Measurements from ENCODE around the gene ELOVL4. TPM values are rescaled to one million over a fixed set of nuclear protein-coding genes. Genes with fewer than 3 reads are reported as not detected.
A peak's percentile ranks its signal among the peaks of the same experiment; 100 is the strongest.

Gene ELOVL4
- total RNA-seq, 1 experiment from 2014 or later = 6.2 TPM

DNA sequence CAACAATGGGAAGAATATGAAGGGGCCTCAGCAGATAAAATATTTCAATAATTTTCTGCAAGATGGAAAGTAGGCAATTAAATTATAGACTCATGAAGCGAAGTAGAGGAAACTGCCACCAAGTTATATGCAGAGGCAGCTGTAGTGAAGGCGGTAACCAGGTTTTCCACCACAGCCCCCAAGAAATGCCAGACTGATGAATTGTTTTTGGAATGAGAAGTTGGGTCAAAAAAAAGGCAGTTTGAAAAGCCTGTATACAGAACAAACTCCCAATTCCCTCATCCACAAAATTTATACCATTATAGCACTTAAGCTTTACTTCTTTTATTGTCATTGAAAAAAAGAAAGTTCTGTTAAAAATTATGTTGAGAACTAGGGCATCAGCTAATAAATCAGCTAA is 45.3 kb downstream of the ELOVL4 start:
- no peaks in the 10 kb centered on the region for H3K4me1 Mint-ChIP-seq (ENCODE audit: insufficient read depth, unreplicated experiment)
- ChIA-PET POLR2A (interaction anchor here (0.7 to 1.1 kb wide), 2 partner anchors 9 to 29 kb away, joined by 4 to 5 read pairs; no protein-coding TSS in a partner anchor), CTCF (interaction anchor here (0.6 to 1.9 kb wide), 3 partner anchors 33 to 218 kb away, joined by 3 to 8 read pairs (median 4); no protein-coding TSS in a partner anchor)
- TF ChIP-seq, protein P1, sequence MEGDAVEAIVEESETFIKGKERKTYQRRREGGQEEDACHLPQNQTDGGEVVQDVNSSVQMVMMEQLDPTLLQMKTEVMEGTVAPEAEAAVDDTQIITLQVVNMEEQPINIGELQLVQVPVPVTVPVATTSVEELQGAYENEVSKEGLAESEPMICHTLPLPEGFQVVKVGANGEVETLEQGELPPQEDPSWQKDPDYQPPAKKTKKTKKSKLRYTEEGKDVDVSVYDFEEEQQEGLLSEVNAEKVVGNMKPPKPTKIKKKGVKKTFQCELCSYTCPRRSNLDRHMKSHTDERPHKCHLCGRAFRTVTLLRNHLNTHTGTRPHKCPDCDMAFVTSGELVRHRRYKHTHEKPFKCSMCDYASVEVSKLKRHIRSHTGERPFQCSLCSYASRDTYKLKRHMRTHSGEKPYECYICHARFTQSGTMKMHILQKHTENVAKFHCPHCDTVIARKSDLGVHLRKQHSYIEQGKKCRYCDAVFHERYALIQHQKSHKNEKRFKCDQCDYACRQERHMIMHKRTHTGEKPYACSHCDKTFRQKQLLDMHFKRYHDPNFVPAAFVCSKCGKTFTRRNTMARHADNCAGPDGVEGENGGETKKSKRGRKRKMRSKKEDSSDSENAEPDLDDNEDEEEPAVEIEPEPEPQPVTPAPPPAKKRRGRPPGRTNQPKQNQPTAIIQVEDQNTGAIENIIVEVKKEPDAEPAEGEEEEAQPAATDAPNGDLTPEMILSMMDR (IDR thresholded peaks at IDR 0.05; ENCODE audit: unreplicated experiment) = no peak
- H3K36me3 Mint-ChIP-seq (ENCODE audit: insufficient read depth, unreplicated experiment) = no peaks in the 10 kb centered on the region
- intact Hi-C loops (cut with micrococcal nuclease) = no loop called here
- no TSS peak for BruUV-seq (replicated peaks)
- no peaks in the 10 kb centered on the region for H3K27me3 Mint-ChIP-seq (ENCODE audit: insufficient read depth, unreplicated experiment)
- H3K4me3 Mint-ChIP-seq (ENCODE audit: unreplicated experiment) = no peak overlapping the region
- DNase-seq (ENCODE audit: unreplicated experiment) = no peak
- no peaks in the 10 kb centered on the region for H3K9me3 Mint-ChIP-seq (ENCODE audit: unreplicated experiment)
- no peak overlapping the region for H3K27ac Mint-ChIP-seq (ENCODE audit: low read depth, unreplicated experiment)

DNA sequence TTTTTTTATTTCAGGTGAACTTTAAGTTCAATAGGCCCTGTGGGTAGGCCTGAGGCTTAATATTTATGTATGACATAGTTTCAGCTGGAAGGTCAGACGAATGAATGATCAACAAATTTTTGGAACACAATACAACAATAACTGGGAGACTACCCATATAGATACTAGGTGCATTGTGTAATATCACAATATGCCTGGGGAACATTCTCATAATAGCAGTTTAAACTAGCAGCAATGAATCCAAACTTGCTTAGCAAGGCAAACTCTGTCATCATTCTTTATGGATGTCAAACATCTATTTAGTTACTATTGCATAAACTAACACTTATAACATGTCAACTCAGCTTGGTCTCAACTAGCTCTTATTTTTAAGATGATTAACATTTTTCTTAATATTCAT is 49.3 kb downstream of the ELOVL4 start:
- peaks cover 23% of the 10 kb centered on the region for H3K4me1 Mint-ChIP-seq (ENCODE audit: insufficient read depth, unreplicated experiment)
- BruUV-seq (replicated peaks) = no TSS peak
- H3K27ac Mint-ChIP-seq (ENCODE audit: low read depth, unreplicated experiment) = no peak overlapping the region
- no peaks in the 10 kb centered on the region for H3K9me3 Mint-ChIP-seq (ENCODE audit: unreplicated experiment)
- H3K27me3 Mint-ChIP-seq (ENCODE audit: insufficient read depth, unreplicated experiment) = no peaks in the 10 kb centered on the region
- TF ChIP-seq, protein P1 (IDR thresholded peaks at IDR 0.05; ENCODE audit: unreplicated experiment) = no peak
- ChIA-PET CTCF (interaction anchor here (1.3 to 2.3 kb wide), 3 partner anchors 12 to 30 kb away, joined by 3 to 11 read pairs (median 4); no protein-coding TSS in a partner anchor), POLR2A (interaction anchor here (1.3 to 1.4 kb wide), 2 partner anchors 26 to 208 kb away, joined by 4 read pairs; partner anchors contain the start of gene BCKDHB)
- no peak overlapping the region for H3K4me3 Mint-ChIP-seq (ENCODE audit: unreplicated experiment)
- no peak for DNase-seq (ENCODE audit: unreplicated experiment)
- no peaks in the 10 kb centered on the region for H3K36me3 Mint-ChIP-seq (ENCODE audit: insufficient read depth, unreplicated experiment)
- intact Hi-C loops (cut with micrococcal nuclease) = no loop called here

DNA sequence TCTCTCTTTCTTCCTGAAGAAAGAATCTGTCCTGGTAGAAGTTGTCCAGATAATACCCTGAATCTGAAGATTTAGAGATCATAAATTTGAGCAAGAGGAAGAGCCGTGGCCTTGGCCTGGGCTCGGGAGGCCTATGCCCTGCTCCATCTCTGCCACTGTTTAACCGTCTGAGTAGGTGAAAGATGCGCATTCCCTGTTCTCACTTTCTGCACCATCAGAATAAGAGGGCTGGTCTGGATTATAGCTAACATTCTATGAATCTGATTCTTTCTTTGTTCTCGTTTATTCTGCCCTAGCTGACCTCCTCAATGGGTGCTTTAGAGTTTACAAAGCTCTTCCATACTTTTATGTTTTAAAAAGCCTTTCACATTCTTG is 51.3 kb downstream of the ELOVL4 start:
- peaks cover under 1% of the 10 kb centered on the region for H3K9me3 Mint-ChIP-seq (ENCODE audit: unreplicated experiment)
- no TSS peak for BruUV-seq (replicated peaks)
- ChIA-PET POLR2A (interaction anchor here (0.6 to 1.2 kb wide), 4 partner anchors 11 to 50 kb away, joined by 3 read pairs; no protein-coding TSS in a partner anchor), CTCF (interaction anchor here (0.9 kb wide), 1 partner anchor 14 kb away, joined by 3 read pairs; no protein-coding TSS in a partner anchor)
- intact Hi-C loops (cut with micrococcal nuclease) = no loop called here
- no peaks in the 10 kb centered on the region for H3K36me3 Mint-ChIP-seq (ENCODE audit: insufficient read depth, unreplicated experiment)
- DNase-seq (ENCODE audit: unreplicated experiment) = no peak
- H3K4me3 Mint-ChIP-seq (ENCODE audit: unreplicated experiment) = no peak overlapping the region
- TF ChIP-seq, protein P1 (IDR thresholded peaks at IDR 0.05; ENCODE audit: unreplicated experiment) = no peak
- H3K27ac Mint-ChIP-seq (ENCODE audit: low read depth, unreplicated experiment) = peak overlapping the region; percentile 80
- no peaks in the 10 kb centered on the region for H3K27me3 Mint-ChIP-seq (ENCODE audit: insufficient read depth, unreplicated experiment)
- H3K4me1 Mint-ChIP-seq (ENCODE audit: insufficient read depth, unreplicated experiment) = peaks cover 23% of the 10 kb centered on the region

DNA sequence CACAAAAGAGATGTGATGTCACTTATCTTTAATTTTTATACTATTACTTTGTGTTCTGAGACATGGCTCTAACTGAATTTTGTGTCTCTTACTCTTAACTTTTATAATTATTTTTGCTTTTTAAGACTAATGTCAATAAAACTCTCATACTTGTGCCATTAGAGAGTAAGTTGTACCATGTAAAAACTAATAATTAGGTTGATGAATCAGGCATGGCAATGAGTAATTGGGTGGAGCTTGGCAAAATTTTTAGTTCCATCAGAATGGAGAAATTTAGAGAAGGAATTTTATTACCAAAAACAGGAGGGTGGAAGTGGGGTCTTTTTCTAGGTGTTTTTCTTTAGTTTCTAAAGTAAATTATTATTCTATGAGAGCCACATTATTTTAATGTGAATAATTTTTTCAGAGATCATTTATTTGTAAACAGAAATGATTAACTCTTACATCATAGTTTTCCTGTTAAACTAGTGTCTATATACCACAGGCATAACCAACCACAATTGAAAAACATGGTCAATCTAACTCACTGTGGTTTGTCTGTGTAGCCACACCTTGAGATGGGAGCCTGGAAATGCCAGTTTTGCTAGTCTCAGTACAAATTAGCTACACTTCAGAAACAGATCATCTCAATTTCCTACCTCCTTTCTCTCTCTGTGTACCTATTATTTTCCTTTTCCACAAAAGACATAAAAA is 51.8 kb downstream of the ELOVL4 start:
- Mint-ChIP-seq H3K27me3 (ENCODE audit: insufficient read depth, unreplicated experiment) (no peaks in the 10 kb centered on the region), H3K4me1 (ENCODE audit: insufficient read depth, unreplicated experiment) (peaks cover 23% of the 10 kb centered on the region), H3K36me3 (ENCODE audit: insufficient read depth, unreplicated experiment) (no peaks in the 10 kb centered on the region), H3K9me3 (ENCODE audit: unreplicated experiment) (peaks cover 6% of the 10 kb centered on the region), H3K27ac (ENCODE audit: low read depth, unreplicated experiment) (peak overlapping the region; percentile 80), H3K4me3 (ENCODE audit: unreplicated experiment) (no peak overlapping the region)
- no TSS peak for BruUV-seq (replicated peaks)
- peak; percentile 32 for DNase-seq (ENCODE audit: unreplicated experiment)
- ChIA-PET POLR2A (interaction anchor here (0.6 to 1.2 kb wide), 5 partner anchors 12 to 51 kb away, joined by 3 to 4 read pairs (median 3); no protein-coding TSS in a partner anchor), CTCF (interaction anchor here (0.9 kb wide), 1 partner anchor 15 kb away, joined by 3 read pairs; no protein-coding TSS in a partner anchor)
- intact Hi-C loops (cut with micrococcal nuclease) = no loop called here
- TF ChIP-seq, protein P1 (IDR thresholded peaks at IDR 0.05; ENCODE audit: unreplicated experiment) = no peak

Data from MCF 10A (cell line).